GM18519 (cell line): Measurements from ENCODE around the gene MEGF11.
"Not testable (repeated sequence)": the region's sequence is repeated elsewhere in the genome, so short reads cannot be mapped to it uniquely, and the experiment has no call there.

Source experiments
- ATAC-seq: cut with Tn5 transposase; IDR thresholded peaks from one replicate; pipeline ENCODE4 v1.9.1; 2021; ENCODE audit warnings: mild to moderate bottlenecking, moderate library complexity; ENCODE audit not compliant: unreplicated experiment, low FRiP score

The MEGF11 gene

GRCh38 chr15:65993236-65993635 lies 260.3 kb downstream of the MEGF11 start:
- ATAC-seq: no peak

- ATAC-seq: no peak
These were observed 261.6 kb downstream of the MEGF11 start for GRCh38 chr15:65991721-65992483.

GRCh38 chr15:65990298-65990981 lies 263.1 kb downstream of the MEGF11 start:
- no peak for ATAC-seq

DNA sequence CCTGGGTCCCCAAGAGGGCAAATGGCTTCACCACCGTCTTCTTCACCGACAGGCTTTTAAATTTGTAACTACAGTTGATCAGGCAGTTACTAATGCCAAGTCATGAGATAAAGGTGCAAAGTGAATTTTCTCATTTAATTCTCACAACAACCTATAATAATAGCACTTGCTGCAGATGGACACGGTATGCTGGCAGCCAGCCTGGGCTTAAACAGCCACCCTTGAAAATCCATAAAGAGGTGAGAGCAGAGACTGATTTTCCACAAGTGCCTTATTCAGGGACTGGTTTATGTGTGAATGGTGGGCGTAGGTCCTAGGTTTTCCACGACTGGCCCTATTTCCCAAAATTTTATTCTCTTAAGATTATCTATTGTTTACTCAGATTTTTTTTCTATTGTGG lies 266.4 kb downstream of the MEGF11 start:
- ATAC-seq: no peak

DNA sequence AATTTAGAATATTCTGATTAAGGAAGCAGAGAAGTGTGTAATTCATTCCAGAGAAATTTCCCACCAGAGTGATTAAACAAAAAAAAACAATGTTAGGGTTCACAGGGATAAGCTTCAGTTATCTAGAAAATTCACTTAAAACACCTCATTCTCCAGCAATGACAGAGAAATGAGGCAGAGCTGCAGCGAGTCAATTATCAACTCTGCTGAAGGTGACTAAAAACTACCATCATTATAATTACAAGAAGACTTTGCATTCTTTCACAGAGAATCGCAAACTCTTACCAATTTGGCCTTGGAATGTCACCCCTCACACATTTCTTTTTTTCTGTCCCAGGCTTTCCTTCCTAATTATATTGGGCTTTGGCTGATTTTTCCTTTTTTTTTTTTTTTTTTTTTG lies 267.1 kb downstream of the MEGF11 start:
- no peak for ATAC-seq

- ATAC-seq: no peak
These were observed 268.2 kb downstream of the MEGF11 start for GRCh38 chr15:65985387-65985786.

DNA sequence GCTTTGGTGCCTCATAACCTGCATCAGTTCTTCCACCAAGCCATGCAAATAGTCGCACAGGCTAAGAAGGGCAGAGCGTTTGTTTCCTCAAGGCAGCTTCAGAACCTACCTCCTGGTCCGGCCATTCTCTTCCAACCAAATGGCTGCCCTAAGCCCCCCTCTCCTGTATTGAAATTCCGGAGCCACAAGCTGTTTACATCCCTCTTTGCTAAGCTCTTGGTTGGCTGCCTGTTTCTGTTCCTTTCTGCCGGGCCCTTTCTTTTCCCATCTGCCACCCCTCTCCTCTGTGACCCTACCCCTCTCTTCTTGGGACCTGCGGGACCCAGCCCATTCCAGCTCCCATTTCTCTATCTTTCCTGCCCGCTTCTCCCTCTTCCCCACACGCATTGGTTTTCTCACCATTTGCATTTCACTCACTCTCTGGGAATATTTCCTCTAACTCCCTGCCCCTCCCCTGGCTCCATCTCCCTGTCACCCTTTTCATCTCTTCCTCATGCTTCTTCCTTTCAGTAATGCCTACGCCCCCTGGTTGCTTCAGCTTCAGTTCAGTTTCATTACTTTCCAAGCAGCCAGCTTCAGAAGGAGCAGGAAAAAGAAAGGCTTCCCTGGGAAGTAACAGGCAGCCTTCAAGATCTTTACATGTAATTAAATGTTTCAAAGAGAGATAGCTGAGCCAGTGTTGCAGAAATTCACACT lies 270.8 kb downstream of the MEGF11 start:
- ATAC-seq: no peak

GRCh38 chr15:65981837-65982626 lies 271.5 kb downstream of the MEGF11 start:
- no peak for ATAC-seq

DNA sequence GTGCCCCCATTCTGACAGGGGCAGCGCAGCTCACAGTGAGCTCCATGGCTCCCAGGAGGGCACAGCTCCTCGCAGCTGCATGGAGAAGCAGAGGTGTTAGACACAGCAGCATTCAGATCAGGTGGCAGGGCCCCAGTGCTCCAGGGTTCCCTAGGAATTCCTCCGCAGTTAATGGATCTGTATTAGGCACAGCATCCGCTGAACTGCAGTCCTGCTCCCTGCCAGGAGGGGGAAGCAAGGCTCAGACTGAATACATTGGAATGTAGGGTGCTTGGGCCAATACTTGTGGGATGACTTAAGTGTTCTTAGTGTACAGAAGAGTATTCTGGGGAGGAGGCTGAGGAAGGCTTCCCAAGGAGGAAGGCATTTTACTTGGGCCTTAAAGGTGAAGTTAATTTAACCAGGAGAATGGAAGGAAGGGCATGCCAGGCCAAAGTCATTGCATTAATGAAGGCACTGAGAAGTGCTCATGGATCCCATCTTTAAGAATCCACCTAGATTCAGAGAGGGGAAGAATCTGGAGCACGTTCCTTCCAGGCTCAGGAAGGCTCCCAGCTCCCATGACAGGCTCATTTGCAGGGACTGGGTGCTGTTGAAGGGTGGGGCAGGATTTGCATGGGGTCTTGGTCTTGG lies 272.6 kb downstream of the MEGF11 start:
- no peak for ATAC-seq

GRCh38 chr15:65979837-65980236 lies 273.7 kb downstream of the MEGF11 start:
- no peak for ATAC-seq

DNA sequence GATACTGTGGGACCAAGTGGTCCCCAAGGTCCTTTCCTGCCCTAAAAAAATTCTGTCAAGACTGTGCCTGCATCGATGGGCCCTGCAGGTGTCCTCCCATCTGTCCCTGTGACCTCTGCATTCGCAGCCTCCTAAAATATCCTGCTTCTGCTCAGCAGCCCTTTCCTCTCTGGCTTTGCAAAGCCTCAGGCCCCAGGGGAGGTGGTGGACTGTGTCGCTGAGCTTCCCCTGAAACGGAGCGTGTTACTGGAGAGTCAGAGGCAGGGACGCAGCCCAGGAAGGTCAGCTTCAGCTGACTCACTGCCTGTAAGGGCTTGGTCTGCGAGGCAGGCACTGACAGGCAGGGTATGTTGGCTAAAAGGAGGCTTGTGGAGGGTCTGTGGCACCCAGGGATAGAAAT lies 274.2 kb downstream of the MEGF11 start:
- ATAC-seq: no peak

GRCh38 chr15:65978110-65978509 lies 275.4 kb downstream of the MEGF11 start:
- no peak for ATAC-seq

GRCh38 chr15:65976196-65976595 lies 277.4 kb downstream of the MEGF11 start:
- ATAC-seq: not testable (repeated sequence)

GRCh38 chr15:65971741-65971995 lies 281.9 kb downstream of the MEGF11 start:
- ATAC-seq: no peak

- ATAC-seq: no peak
These were observed 282.4 kb downstream of the MEGF11 start for GRCh38 chr15:65970937-65971740.

- no peak for ATAC-seq
These were observed 283.4 kb downstream of the MEGF11 start for GRCh38 chr15:65969865-65970816.

DNA sequence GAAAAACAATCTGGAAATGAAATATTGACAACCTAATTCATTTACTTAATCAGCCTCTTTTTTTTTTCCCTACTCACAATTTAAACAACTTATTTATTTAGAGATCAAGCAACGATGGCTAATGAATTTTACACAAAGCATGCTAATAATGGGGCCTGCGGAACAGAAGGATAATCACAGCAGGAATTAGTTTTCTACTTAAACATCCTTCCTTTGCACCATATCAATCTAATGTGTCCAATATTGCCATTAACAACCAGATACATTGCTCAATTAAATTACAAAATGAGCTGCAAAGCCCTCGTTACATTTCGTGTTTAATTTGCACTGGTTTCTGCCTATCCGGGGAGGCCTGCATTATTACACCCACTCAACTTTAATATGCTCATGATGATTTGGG lies 285.0 kb downstream of the MEGF11 start:
- no peak for ATAC-seq

DNA sequence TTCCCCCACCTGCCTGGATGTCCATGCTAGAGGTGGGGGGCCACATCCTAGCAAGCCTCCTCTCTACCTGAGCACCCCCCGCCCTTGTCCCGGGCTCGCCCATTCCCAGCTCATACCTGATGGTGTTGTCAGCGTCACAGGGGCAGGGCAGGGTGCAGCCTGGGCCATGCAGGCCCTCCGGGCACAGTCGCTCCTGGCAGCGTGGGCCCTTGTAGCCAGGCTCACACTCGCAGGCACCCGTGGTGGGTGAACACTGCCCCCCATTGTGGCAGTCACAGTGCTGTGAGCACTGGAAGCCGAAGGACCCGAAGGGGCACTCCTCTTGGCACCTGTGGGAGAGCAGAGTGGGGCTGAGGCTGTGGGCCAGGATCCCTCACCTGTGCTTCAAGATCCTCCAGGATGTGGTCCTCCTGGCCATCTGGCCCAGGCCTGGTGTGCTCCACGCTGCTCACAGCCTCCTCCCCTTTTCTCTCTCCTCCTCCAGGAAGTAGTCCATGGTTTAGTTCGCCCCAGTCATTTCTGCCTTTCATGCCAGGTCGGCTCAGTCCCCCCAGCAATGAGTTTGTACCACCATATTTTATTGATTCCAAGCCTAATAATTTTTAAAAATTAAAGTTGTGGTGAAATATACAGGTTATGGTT lies 288.6 kb downstream of the MEGF11 start:
- ATAC-seq: no peak
